ENCODE data around the gene GDPD4. TPM values are rescaled to one million over a fixed set of nuclear protein-coding genes. Genes with fewer than 3 reads are reported as not detected.

The GDPD4 gene
- total and polyA plus RNA-seq, 9 donors = 0.13 to 0.67 (median 0.25) TPM; not detected in 1

DNA sequence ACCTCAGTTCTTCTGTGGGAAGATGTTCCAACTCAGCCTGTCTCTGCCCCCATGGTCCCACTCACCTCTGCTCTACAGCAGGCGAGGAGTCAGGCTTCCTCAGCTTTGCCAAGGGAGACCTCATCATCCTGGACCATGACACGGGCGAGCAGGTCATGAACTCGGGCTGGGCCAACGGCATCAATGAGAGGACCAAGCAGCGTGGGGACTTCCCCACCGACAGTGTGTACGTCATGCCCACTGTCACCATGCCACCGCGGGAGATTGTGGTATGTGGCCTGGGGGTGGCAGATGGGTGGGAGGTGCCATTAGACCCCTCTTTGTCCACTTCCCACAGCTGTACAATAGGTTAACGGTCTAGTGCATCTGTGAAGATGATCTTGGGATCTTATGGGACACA is 100.1 kb downstream of the GDPD4 start:
- Histone ChIP-seq H3K36me3 (ENCODE audit: control insufficient read depth, insufficient read depth, low read length) (no peaks in the 10 kb centered on the region), H3K9me3 (replicated peaks; ENCODE audit: control insufficient read depth, low read depth, low read length) (no peaks in the 10 kb centered on the region), H3K4me1 (ENCODE audit: control insufficient read depth, insufficient read depth, low read length) (no peaks in the 10 kb centered on the region), H3K27me3 (ENCODE audit: control insufficient read depth, insufficient read depth, low read length) (no peaks in the 10 kb centered on the region), H3K4me3 (ENCODE audit: low read length) (no peak overlapping the region), H3K27ac (ENCODE audit: low read length) (no peak overlapping the region)
- WGBS (ENCODE audit: insufficient coverage) = 92% methylated on average over 7 of the region's 11 CpGs
- no peak for DNase-seq

DNA sequence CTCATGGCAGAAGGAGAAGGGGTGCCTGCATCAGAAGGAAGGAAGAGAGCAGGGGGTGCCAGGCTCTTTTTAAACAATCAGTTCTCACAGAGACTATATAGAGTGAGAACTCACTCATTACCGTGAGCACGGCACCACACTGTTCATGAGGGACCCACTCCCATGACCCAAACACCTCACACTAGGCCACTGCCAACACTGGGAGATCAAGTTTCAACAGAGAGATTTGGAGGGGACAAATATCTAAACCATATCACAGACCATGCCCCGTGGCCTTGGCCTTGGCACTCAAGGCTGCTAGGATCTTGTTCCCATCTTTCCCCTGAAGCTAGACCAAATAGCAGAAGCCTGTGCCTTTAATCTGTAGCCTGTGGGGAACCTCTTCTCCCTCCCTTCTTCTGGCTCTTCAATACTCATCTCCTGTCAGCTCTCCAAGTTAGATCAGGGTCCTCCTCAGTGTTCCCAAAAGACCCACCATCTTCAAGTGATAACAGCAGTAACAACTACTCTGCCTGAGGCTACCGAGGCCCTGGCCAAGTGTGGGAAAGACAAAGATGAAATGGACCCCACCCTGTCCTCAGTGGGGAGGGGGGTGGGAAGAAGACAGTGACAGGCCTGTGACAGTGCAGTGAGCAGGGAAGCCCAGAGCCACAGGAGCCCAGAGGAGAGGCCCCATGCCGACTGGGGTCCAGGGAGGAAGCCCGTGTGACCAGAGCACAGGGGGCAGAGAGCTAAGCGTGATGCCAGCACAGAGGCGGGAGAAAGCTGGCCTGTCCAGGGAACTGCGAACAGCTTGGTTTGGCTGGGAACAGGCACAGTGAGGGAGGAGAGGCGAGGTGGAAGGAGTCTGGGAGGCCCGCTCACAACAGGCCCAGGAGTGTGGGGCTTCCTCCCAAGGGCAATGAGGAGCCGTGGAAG is 100.9 kb downstream of the GDPD4 start:
- Histone ChIP-seq H3K4me1 (ENCODE audit: control insufficient read depth, insufficient read depth, low read length) (peaks cover 6% of the 10 kb centered on the region), H3K4me3 (ENCODE audit: low read length) (no peak overlapping the region), H3K27ac (ENCODE audit: low read length) (no peak overlapping the region), H3K27me3 (ENCODE audit: control insufficient read depth, insufficient read depth, low read length) (no peaks in the 10 kb centered on the region), H3K36me3 (ENCODE audit: control insufficient read depth, insufficient read depth, low read length) (no peaks in the 10 kb centered on the region), H3K9me3 (replicated peaks; ENCODE audit: control insufficient read depth, low read depth, low read length) (no peaks in the 10 kb centered on the region)
- 61% methylated on average over 8 of the region's 12 CpGs for WGBS (ENCODE audit: insufficient coverage)
- peak; percentile 53 for DNase-seq

DNA sequence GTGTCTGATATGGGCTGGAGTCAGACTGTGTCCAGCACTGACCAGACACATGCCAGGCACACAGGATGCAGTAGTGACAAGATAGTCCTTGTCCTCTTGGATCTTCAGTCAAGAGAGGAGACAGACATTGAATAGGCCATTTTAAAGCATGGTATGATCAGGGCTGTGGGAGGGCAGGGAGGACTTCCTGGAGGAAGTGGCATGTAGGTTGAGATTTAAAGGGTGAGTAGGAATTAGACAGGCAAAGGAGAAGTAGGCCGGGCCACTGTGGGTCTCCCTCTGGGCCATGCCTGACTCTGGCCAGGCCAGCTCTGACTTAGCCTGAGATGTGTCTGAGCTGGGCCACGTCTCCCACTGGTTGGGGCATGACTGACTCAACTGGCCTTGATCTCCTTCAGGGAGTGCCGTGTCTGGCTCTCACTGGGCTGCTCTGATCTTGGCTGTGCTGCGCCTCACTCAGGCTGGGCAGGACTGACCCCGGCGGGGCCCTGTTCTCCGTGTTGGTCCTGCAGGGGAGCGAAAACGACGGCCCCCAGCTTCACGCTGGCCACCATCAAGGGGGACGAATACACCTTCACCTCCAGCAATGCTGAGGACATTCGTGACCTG is 102.2 kb downstream of the GDPD4 start:
- Histone ChIP-seq H3K4me1 (ENCODE audit: control insufficient read depth, insufficient read depth, low read length) (peaks cover 14% of the 10 kb centered on the region), H3K36me3 (ENCODE audit: control insufficient read depth, insufficient read depth, low read length) (no peaks in the 10 kb centered on the region), H3K27me3 (ENCODE audit: control insufficient read depth, insufficient read depth, low read length) (no peaks in the 10 kb centered on the region), H3K27ac (ENCODE audit: low read length) (no peak overlapping the region), H3K9me3 (replicated peaks; ENCODE audit: control insufficient read depth, low read depth, low read length) (no peaks in the 10 kb centered on the region), H3K4me3 (ENCODE audit: low read length) (no peak overlapping the region)
- DNase-seq = no peak
- WGBS (ENCODE audit: insufficient coverage) = 95% methylated on average over 11 of the region's 13 CpGs

DNA sequence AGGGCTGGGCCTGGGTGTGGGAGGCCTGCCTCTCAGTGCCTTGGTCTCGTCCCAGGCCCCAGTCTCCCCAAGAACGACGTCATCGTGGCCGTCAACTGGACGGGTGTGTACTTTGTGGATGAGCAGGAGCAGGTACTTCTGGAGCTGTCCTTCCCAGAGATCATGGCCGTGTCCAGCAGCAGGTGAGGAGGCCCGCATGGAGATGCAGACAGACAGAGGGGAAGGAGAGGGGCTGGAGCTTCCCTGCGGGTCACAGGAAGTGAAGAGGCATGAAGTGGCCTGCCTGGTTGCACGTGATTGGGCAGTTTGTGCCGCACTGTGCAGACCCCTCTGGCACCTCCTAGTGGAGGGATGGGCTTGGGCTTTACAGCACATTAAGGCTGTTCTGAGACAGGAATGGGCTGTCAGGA is 103.0 kb downstream of the GDPD4 start:
- Histone ChIP-seq H3K27me3 (ENCODE audit: control insufficient read depth, insufficient read depth, low read length) (no peaks in the 10 kb centered on the region), H3K27ac (ENCODE audit: low read length) (no peak overlapping the region), H3K9me3 (replicated peaks; ENCODE audit: control insufficient read depth, low read depth, low read length) (no peaks in the 10 kb centered on the region), H3K36me3 (ENCODE audit: control insufficient read depth, insufficient read depth, low read length) (no peaks in the 10 kb centered on the region), H3K4me3 (ENCODE audit: low read length) (no peak overlapping the region), H3K4me1 (ENCODE audit: control insufficient read depth, insufficient read depth, low read length) (peaks cover 14% of the 10 kb centered on the region)
- 62% methylated on average over 11 of the region's 11 CpGs for WGBS (ENCODE audit: insufficient coverage)
- DNase-seq = no peak

DNA sequence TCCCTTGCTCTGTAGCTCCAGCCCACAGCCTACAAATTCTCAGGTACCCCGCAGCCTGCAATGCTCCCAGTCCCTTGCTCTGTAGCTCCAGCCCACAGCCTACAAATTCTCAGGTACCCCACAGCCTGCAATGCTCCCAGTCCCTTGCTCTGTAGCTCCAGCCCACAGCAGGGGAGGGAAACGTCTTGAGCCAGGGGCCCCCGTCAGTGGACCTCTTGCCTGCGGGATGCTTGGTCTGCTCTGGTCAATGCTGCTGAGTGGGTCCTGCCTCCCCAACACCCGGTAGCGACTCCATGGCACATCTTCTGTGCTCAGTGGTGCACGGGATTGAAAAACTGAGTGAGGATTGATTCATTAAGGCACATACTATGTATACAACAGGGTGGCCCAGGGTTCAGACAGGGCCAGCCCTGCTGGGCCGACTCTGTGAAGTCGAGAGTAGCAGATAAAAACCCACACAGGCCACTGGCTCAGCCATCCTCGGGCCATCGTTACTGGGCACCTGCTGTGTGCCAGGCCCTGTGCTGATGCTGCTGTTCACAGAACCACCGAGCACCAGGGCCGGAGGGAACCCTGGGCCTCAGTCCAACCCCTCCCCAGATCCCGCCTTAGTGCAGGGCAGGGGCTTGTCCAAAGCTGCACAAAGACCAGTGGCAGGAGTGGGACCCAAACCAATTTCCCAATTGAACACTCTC is 103.7 kb downstream of the GDPD4 start:
- DNase-seq = no peak
- Histone ChIP-seq H3K27me3 (ENCODE audit: control insufficient read depth, insufficient read depth, low read length) (no peaks in the 10 kb centered on the region), H3K4me1 (ENCODE audit: control insufficient read depth, insufficient read depth, low read length) (peaks cover 14% of the 10 kb centered on the region), H3K9me3 (replicated peaks; ENCODE audit: control insufficient read depth, low read depth, low read length) (no peaks in the 10 kb centered on the region), H3K27ac (ENCODE audit: low read length) (no peak overlapping the region), H3K36me3 (ENCODE audit: control insufficient read depth, insufficient read depth, low read length) (no peaks in the 10 kb centered on the region), H3K4me3 (ENCODE audit: low read length) (no peak overlapping the region)
- 78% methylated on average over 8 of the region's 14 CpGs for WGBS (ENCODE audit: insufficient coverage)

DNA sequence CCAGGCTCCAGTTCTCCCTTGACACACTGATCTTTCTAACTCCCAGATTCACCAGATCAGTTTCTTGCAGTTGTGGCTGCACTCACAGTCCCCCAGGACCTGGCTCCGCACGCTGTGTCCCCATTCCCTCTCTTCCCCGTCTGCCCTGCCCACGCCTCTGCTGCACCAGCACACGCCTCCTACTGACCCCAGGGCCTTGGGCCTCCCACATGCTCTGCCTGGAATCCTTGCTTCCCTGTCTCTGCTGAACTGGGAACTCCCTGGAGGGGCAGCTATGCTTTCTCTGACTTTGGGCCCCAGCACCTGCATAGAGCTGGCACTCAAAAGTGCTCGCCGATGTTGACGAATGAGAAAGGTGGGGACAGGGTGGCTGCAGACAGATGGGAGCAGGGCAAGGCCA is 104.5 kb downstream of the GDPD4 start:
- DNase-seq = no peak
- 71% methylated on average over 6 of the region's 8 CpGs for WGBS (ENCODE audit: insufficient coverage)
- H3K9me3 ChIP-seq (replicated peaks; ENCODE audit: control insufficient read depth, low read depth, low read length) = no peaks in the 10 kb centered on the region
- H3K36me3 ChIP-seq (ENCODE audit: control insufficient read depth, insufficient read depth, low read length) = no peaks in the 10 kb centered on the region
- no peak overlapping the region for H3K4me3 ChIP-seq (ENCODE audit: low read length)
- H3K27me3 ChIP-seq (ENCODE audit: control insufficient read depth, insufficient read depth, low read length) = no peaks in the 10 kb centered on the region
- H3K4me1 ChIP-seq (ENCODE audit: control insufficient read depth, insufficient read depth, low read length) = peaks cover 14% of the 10 kb centered on the region
- no peak overlapping the region for H3K27ac ChIP-seq (ENCODE audit: low read length)

DNA sequence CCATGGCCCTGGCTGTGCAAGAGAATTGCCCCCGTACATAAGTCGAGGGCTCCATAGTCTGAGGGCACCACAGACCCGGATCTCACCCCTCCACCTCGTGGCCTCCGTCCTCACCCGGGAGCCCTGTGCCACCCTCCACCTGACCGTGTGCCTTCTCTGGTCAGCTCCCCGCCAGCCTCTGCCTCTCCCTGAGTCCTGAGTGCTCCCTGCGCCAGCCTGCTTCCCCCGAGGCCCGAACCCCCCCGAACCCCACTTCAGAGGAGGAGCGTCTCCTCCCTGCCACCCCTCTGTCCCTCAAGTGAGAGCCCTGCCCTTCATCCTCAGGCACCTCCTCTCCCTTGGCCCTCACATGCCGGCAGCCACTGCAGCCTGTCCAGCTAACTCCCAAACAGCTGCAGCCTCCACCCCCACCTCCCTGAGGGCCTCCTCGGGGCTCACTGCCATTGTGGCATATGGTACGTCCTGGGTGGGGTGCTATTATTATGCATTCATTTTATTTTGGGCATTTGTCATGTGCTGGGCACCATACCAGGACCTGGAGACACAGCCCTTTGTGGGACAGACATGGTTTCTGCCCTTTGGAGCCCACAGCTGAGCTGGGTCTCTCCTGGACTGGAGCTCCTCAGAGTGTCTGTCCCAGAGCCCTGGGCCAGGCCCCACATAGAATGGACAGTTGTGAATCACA is 106.3 kb downstream of the GDPD4 start:
- H3K4me1 ChIP-seq (ENCODE audit: control insufficient read depth, insufficient read depth, low read length) = peaks cover 14% of the 10 kb centered on the region
- no peak overlapping the region for H3K4me3 ChIP-seq (ENCODE audit: low read length)
- no peaks in the 10 kb centered on the region for H3K36me3 ChIP-seq (ENCODE audit: control insufficient read depth, insufficient read depth, low read length)
- no peaks in the 10 kb centered on the region for H3K9me3 ChIP-seq (replicated peaks; ENCODE audit: control insufficient read depth, low read depth, low read length)
- no peaks in the 10 kb centered on the region for H3K27me3 ChIP-seq (ENCODE audit: control insufficient read depth, insufficient read depth, low read length)
- 70% methylated on average over 14 of the region's 16 CpGs for WGBS (ENCODE audit: insufficient coverage)
- no peak overlapping the region for H3K27ac ChIP-seq (ENCODE audit: low read length)
- DNase-seq = peak; percentile 63

DNA sequence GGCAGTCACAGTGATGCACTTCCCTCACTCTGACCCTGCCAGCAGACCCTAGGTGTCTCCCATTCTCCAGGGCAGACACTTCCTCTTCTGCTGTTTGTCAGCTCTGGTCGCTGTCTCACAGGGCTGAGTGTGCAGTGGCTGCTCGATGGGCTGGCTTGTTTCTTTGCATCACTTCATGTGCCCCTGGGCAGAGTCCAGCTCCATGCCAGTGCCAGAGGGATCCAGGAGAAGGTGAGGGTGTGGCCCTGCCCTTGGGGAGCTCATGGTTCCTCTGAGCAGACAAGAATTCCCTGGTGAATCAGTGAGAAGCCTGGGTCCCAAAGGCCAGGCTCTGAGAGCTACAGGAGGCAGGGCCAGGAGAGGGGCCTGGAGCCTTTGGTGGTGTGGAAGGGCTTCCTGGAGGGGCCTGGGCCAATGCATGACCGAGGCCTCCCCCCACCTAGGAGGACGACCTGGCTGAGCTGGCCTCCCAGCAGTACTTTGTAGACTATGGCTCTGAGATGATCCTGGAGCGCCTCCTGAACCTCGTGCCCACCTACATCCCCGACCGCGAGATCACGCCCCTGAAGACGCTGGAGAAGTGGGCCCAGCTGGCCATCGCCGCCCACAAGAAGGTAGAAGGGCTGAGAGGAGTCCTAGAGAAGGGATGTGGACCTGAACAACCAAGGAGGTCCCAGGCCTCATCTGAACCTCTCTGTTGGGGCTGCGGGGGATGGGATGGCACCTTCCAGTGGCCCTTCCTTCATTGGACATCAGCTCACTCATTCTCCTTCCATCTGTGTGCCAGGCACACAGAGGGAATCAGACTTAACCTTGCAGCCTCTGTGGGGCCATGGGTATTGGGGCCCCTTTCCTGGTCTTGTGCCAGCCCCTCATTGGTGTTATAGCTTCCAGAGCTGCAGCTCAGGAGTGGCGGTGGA is 107.3 kb downstream of the GDPD4 start:
- no peaks in the 10 kb centered on the region for H3K36me3 ChIP-seq (ENCODE audit: control insufficient read depth, insufficient read depth, low read length)
- H3K27ac ChIP-seq (ENCODE audit: low read length) = no peak overlapping the region
- H3K4me3 ChIP-seq (ENCODE audit: low read length) = no peak overlapping the region
- no peaks in the 10 kb centered on the region for H3K27me3 ChIP-seq (ENCODE audit: control insufficient read depth, insufficient read depth, low read length)
- H3K4me1 ChIP-seq (ENCODE audit: control insufficient read depth, insufficient read depth, low read length) = peaks cover 19% of the 10 kb centered on the region
- WGBS (ENCODE audit: insufficient coverage) = 95% methylated on average over 12 of the region's 15 CpGs
- H3K9me3 ChIP-seq (replicated peaks; ENCODE audit: control insufficient read depth, low read depth, low read length) = no peaks in the 10 kb centered on the region
- no peak for DNase-seq

DNA sequence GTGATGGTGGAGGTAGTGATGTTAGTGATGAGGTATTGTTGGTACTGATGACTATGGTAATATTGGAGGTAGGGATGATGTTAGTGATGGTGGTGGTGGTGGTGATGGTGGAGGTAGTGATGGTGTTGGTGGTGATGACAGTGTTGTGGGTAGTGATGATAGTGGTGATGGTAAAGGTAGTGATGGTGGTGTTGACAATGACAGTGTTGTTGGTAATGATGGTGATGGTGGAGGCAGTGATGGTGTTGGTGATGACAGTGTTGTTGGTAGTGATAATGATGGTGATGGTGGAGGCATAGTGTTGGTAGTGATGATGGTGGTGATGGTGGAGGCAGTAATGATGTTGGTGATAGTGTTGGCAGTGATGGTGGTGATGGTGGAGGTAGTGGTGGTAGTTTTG is 108.3 kb downstream of the GDPD4 start:
- no peak overlapping the region for H3K4me3 ChIP-seq (ENCODE audit: low read length)
- peaks cover 26% of the 10 kb centered on the region for H3K4me1 ChIP-seq (ENCODE audit: control insufficient read depth, insufficient read depth, low read length)
- no peak for DNase-seq
- H3K36me3 ChIP-seq (ENCODE audit: control insufficient read depth, insufficient read depth, low read length) = no peaks in the 10 kb centered on the region
- H3K27ac ChIP-seq (ENCODE audit: low read length) = no peak overlapping the region
- no peaks in the 10 kb centered on the region for H3K9me3 ChIP-seq (replicated peaks; ENCODE audit: control insufficient read depth, low read depth, low read length)
- no peaks in the 10 kb centered on the region for H3K27me3 ChIP-seq (ENCODE audit: control insufficient read depth, insufficient read depth, low read length)
